Renal cortex interstitium (tissue), 11 donors: ENCODE results near the gene RPL38. TPM values are rescaled to one million over a fixed set of nuclear protein-coding genes. Genes with fewer than 3 reads are reported as not detected.
A peak's percentile ranks its signal among the peaks of the same experiment; 100 is the strongest.

Experiments
- DNase-seq, 11 donors: peaks; one replicate each; pipeline ENCODE4 v3.0.0-alpha.2; 2013; ENCODE audit warnings: low read depth in 9 of 11, low spot score in 4 of 11; ENCODE audit errors: extremely low read depth in 1 of 11
- polyA plus RNA-seq, 3 donors: library from polyadenylated mRNA; unstranded; fragments of 120-200 nt; gene quantifications; one replicate each; pipeline ENCODE4 v1.2.1, GENCODE V29; 2013; ENCODE audit not compliant: insufficient read length in 3 of 3

RPL38 gene
- polyA plus RNA-seq, 3 donors = 1,116 to 1,437 (median 1,164) TPM

- DNase-seq = no peak
Measured at GRCh38 chr17:74231928-74232907, 28.7 kb downstream of the RPL38 start.

GRCh38 chr17:74233937-74234336 is 30.5 kb downstream of the RPL38 start:
- no peak for DNase-seq

GRCh38 chr17:74234486-74234885 is 31.0 kb downstream of the RPL38 start:
- DNase-seq = no peak

- DNase-seq = no peak
Measured at GRCh38 chr17:74235040-74235581, 31.6 kb downstream of the RPL38 start.

GRCh38 chr17:74235911-74236371 is 32.5 kb downstream of the RPL38 start:
- DNase-seq = no peak

GRCh38 chr17:74237321-74237720 is 33.8 kb downstream of the RPL38 start:
- DNase-seq = no peak

GRCh38 chr17:74239172-74239571 is 35.7 kb downstream of the RPL38 start:
- no peak for DNase-seq

- peak in 4 of 11 donors; percentile 23 to 60 (median 34) for DNase-seq
Measured at GRCh38 chr17:74240618-74241205, 37.2 kb downstream of the RPL38 start.

- DNase-seq = no peak
Measured at GRCh38 chr17:74241431-74241830, 38.0 kb downstream of the RPL38 start.

GRCh38 chr17:74241847-74242246 is 38.4 kb downstream of the RPL38 start:
- no peak for DNase-seq

GRCh38 chr17:74243013-74243755 is 39.7 kb downstream of the RPL38 start:
- DNase-seq = no peak

GRCh38 chr17:74244128-74244527 is 40.6 kb downstream of the RPL38 start:
- no peak for DNase-seq

GRCh38 chr17:74244548-74244947 is 41.1 kb downstream of the RPL38 start:
- DNase-seq = no peak

GRCh38 chr17:74245145-74245831 is 41.8 kb downstream of the RPL38 start:
- peak in 6 of 11 donors; percentile 31 to 52 (median 37) for DNase-seq

GRCh38 chr17:74245871-74246270 is 42.4 kb downstream of the RPL38 start:
- no peak for DNase-seq

- no peak for DNase-seq
Measured at GRCh38 chr17:74249590-74250270, 46.3 kb downstream of the RPL38 start.

GRCh38 chr17:74250324-74250995 is 47.0 kb downstream of the RPL38 start:
- no peak for DNase-seq

GRCh38 chr17:74251051-74251450 is 47.6 kb downstream of the RPL38 start:
- DNase-seq = no peak
